ENCODE measurements around the gene PSMC4. TPM values are rescaled to one million over a fixed set of nuclear protein-coding genes. Genes with fewer than 3 reads are reported as not detected.

The PSMC4 gene
- total RNA-seq, 1 experiment from 2014 or later = 120 TPM

DNA sequence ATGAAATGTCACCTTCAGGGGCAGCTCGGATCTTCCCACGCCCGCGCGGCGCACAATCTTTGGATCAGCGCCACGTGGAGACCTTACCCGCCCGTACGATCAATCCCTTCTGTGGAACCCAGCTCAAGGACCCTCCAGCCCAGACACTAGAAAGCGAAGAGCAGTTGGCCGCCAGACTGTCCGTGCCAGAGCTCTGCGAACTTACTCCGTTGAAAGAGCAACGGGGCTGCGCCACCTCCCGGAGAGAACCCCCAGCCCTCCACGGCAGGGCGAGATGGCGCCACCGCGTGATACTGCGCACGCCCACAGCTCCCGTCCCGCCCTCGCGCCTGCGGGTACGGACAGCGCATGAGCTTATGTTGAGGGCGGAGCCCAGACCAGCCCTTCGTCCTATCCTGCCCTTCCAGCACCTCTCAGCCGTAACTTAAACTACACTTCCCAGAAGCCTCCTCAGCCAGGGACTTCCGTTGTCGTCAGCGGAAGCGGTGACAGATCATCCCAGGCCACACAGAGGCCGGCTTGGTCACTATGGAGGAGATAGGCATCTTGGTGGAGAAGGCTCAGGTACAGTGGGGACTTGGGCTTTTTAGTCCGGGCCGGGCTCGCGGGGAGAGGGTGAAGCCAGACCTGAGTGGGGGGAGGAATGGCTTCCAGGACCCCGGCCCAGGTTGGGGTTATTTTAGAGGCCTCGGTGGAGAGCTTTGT, at the start of gene PSMC4 (continued):
- TF ChIP-seq POLR2AphosphoS5 (IDR thresholded peaks at IDR 0.05; ENCODE audit: low read depth, low read length) = peak; percentile 90
- TF ChIP-seq, protein P1, sequence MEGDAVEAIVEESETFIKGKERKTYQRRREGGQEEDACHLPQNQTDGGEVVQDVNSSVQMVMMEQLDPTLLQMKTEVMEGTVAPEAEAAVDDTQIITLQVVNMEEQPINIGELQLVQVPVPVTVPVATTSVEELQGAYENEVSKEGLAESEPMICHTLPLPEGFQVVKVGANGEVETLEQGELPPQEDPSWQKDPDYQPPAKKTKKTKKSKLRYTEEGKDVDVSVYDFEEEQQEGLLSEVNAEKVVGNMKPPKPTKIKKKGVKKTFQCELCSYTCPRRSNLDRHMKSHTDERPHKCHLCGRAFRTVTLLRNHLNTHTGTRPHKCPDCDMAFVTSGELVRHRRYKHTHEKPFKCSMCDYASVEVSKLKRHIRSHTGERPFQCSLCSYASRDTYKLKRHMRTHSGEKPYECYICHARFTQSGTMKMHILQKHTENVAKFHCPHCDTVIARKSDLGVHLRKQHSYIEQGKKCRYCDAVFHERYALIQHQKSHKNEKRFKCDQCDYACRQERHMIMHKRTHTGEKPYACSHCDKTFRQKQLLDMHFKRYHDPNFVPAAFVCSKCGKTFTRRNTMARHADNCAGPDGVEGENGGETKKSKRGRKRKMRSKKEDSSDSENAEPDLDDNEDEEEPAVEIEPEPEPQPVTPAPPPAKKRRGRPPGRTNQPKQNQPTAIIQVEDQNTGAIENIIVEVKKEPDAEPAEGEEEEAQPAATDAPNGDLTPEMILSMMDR (IDR thresholded peaks at IDR 0.05 in 2 of 3, conservative IDR thresholded peaks at IDR 0.05 in 1 of 3; ENCODE audit: borderline replicate concordance in 1 of 3, insufficient read depth in 1 of 3, low read depth in 2 of 3, low read length in 2 of 3) = peak; percentile 54 to 82 (median 62)

DNA sequence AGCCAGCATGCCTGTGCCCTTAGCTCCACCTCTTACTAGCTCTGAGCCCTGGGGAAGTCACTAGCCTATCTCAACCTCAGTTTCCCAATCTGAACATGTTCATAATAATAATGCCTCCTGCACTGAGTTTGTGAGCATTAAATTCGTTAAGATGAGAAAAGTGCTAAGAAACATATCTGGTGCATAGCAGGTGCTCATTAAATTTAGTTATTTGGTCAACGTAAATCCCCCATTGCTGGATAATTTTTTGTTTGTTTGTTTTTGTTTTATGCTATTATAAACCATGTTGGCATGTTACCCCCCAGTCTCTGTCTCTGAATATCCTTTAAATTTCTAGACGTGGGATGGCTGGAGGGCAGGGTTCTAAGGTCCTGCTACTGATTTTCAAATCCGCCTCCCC, 47.1 kb upstream of the PSMC4 start:
- POLR2A ChIA-PET = no interaction called here
- no peak for DNase-seq (ENCODE audit: low read depth, low spot score)
- Histone ChIP-seq H2AFZ (ENCODE audit: low read depth, low read length, poor library complexity, severe bottlenecking) (no peak overlapping the region), H3K36me3 (ENCODE audit: control insufficient read depth in 1 of 2, insufficient read depth in 2 of 2, low read length in 2 of 2) (no peaks in the 10 kb centered on the region), H4K20me1 (ENCODE audit: insufficient read depth) (no peaks in the 10 kb centered on the region), H3K4me3 (replicated peaks in 1 of 2; ENCODE audit: low read depth in 1 of 2, low read length in 2 of 2) (no peak overlapping the region), H3K9me2 (ENCODE audit: insufficient read depth) (no peaks in the 10 kb centered on the region), H3K79me2 (ENCODE audit: insufficient read depth, low read length) (no peaks in the 10 kb centered on the region), H3K4me2 (ENCODE audit: low read length) (no peak overlapping the region), H3K9me3 (ENCODE audit: control insufficient read depth in 1 of 2, insufficient read depth in 1 of 2, low read depth in 1 of 2, low read length in 2 of 2) (no peaks in the 10 kb centered on the region; a peak in 1 of 4 replicates), H3K27me3 (ENCODE audit: insufficient read depth, low read length) (no peaks in the 10 kb centered on the region), H3K4me1 (ENCODE audit: control insufficient read depth in 1 of 2, insufficient read depth in 2 of 2, low read length in 2 of 2) (no peaks in the 10 kb centered on the region), H3K27ac (ENCODE audit: low read depth, low read length) (no peak overlapping the region), H3K9ac (ENCODE audit: low read length) (no peak overlapping the region)
- no peak for ATAC-seq
- TF ChIP-seq ZFX (IDR thresholded peaks at IDR 0.05) (no peak), EZH2 (IDR thresholded peaks at IDR 0.05) (no peak), FOSL1 (IDR thresholded peaks at IDR 0.05; ENCODE audit: low read depth) (no peak), EGR1 (IDR thresholded peaks at IDR 0.05; ENCODE audit: low read depth) (no peak)
- no TSS peak for BruUV-seq (replicated peaks)
- CTCF ChIA-PET = no interaction called here
- RAD21 ChIA-PET (ENCODE audit: low non-redundant PET in 1 of 2, low total read pairs in 2 of 2, uncharacterized antibody in 2 of 2, unreplicated experiment in 2 of 2) = no interaction called here
- intact Hi-C loops (cut with micrococcal nuclease) = no loop called here

Measured in HCT116 (cell line).